HG03571 (cell line): ENCODE data around the gene CREB3L2.
"Not testable (repeated sequence)": the region's sequence is repeated elsewhere in the genome, so short reads cannot be mapped to it uniquely, and the experiment has no call there.

Experiments used
- ATAC-seq: cut with Tn5 transposase; IDR thresholded peaks from one replicate; pipeline ENCODE4 v1.9.1; 2021; ENCODE audit not compliant: unreplicated experiment

CREB3L2 gene

DNA sequence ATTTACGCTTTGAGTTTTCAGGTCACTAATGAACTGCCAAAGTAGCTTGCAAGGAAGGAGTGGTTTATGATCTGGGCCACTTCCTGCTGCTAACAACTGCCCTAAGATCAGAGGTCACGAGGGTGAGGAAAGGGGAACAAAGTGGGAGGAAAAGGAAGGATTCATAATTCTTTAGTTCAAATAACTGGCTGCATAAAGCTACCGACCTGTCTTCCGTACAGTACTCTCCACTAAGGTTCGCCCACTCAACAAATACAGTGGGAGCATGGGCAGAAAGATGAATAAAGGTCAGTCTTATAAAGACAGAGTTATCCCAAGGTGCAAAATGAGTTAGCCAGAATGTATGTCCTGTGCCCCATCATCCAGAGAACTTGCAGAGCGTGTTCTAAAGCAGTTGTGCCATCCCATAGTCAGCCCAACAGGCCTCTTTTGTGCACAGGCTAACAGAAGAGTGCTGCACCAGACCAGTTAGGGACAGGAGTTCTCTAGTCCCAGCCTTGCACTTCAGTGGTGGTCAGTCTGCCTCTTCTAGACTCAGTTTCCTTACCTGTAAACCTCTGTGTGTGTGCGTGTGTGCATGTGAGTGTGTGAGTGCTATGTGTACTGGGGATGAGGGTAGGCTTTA, 65.9 kb downstream of the CREB3L2 start:
- peak; percentile 43 for ATAC-seq

DNA sequence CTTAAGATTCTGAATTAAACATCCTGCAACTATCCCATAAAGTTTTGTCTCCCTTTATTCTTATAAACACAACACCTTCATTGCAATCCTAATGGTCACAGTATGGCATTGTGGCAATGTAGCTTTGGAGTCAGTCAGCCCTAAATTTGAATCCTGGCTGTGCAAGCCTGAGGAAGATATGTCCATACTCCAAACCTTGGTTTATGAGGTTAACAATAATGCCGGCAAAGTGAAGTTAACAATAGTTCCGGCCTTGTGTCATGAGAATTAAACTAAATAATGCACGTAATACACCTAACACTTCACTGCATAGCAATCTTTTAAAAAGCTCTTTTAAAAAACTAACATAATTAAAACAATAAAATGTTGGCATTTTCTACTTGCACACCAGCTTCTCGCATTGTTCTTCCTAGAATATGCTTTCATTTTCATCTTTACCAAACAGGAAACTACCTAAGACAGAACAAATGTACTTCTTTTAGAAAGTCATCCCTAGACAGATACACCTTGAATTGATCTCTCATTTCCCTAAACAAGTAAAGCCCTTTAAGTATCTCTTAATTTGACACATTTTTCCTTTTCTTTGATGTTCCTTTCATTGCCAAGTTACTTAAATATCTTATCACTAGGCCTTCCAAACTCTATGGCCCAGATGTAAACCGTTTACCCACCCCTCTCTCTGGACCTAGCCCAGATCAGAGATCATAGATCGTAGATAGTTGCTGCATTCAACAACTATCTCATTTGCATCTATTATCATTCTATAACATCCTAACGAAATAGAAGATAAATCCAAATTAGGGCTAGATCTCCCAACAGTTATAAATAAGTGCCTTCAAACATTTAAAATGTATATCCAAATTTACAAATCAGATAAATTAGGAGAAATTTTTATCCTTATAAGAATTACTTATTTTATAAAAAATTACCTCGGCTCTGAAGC, 66.7 kb downstream of the CREB3L2 start:
- peak; percentile 78 for ATAC-seq

DNA sequence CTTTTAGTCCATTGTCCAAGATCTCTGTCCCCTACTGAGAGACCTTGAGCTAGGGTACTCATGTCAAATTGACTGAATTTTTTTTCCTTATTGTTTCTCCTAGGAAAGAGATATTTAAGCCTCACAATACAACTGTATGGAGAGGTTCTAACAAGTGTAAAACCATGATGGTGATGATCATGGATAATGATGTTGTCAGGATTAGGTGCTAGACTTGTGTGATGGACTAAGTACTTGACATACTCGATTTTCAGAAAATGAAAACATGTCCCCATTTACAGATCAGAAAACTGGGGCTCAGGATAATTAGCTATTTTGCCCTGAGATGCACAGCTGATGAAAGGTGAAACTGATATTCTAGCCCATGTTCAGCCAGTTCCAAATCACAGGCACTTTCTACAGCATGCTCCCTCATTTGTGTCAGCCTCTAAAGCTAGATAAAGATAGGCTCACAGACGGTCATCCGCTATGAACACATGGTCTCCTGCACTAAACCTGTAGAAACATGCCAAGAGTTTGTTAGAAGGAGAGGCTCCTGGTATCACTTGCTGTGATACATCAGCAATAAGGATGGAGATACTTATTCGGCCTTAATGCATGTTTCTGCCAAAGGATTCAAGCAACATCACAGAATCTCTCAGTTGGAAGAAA, 67.6 kb downstream of the CREB3L2 start:
- ATAC-seq, result no peak

DNA sequence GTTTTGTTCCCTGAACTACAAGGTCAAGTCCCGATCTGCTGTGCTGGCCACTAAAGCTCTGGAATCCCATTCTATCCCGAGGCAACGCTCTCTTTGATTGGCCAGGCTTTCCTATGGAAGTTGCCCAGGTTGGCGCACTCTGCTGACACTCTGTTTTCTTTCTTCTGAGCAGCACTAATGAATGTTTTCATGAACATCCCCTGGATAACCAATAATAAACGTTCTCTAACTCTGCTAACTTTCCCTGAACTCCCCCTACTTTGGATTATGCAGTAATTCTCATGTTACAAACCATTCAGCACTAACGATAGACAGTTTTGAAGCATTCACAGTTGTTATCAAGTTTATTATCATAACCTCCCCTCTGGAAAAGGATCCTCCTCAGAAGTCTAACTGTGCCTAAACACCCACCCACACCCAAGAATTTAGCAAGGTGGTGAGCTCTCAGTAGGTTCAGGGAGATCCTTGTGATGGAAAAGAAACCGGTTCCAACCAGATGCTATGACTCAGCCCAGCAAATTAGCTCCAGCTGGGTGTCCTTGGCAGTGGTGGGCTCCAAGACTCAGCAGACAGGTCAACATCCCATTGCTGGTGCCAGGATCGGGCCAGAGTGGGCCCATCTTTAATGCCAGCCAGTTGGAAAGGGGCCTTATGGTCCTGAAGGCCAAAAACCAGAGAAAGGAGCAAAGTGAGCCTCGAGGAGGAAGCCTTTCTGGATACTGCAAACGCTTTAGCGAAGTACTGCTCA, 68.4 kb downstream of the CREB3L2 start:
- no peak for ATAC-seq

DNA sequence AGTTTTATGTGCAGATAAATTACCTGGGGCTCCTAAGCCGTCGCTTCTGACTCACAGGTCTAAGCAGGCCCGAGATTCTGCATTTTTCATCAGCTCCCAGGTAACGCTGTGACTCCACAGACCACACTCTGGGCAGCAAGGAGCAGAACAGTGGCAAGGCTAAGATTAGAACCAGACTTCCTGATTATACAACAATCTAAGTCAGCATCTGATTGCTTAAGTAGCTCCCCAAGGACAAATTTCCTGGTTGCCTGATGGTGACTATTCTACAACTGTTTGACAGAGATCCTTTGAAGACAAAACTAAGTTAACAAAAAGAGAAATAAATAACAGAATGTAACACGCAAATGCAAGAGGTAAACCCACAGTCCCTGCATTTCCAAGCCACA, 69.0 kb downstream of the CREB3L2 start:
- ATAC-seq, result no peak

DNA sequence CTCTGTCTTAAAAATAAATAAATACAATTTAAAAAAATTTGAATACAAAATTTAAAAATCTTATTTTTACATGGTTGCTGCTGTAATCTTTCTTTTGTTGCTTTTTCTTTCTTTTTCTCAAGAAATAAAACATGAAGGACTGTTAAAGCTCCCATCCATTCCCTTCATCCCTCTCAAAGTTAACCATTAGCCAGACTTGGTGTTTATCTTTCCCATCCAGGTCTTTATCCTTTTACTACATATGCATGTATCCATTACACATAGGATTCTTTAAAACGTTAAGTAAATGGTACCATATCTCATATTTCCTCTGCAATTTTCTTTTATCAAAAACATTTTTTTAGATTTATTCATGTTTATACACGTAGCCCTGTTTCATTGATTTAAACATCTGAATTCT, 70.1 kb downstream of the CREB3L2 start:
- no peak for ATAC-seq

DNA sequence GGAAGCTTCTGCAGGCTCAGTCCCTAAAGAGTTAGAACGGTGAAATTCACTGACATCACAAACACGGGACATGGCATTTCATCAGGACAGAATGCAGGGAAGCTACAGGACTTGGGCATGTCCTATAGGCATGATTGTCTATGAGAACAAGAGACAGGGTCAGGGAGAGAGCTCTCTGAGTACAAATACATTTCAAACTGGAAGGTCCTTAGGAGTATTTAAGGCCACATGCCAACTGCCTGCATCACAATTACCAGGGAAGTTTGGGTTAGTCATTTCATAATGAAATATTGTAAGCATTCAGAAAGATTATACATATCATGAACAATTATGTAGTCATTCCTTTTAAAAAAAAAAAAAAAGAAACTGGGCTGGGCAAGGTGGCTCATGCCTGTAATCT, 71.3 kb downstream of the CREB3L2 start:
- no peak for ATAC-seq

DNA sequence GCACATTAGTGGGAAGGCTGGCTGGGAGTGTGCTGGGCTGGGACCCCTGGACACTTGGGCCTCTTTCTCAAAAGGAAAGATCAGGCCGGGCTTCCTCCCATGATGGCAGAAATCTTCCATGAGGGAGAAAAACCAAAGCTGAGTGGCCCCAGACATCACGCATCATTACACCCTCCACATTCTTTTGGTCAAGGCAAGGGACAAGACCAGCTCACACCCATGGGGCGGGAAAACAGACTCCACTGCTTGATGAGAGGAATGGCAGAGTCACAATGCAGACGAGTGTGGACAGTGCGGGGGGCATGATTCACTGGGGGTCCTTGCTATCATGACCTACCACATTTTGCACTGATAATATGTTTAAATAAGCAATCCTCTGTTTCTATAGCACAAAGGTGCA, 73.3 kb downstream of the CREB3L2 start:
- no peak for ATAC-seq

DNA sequence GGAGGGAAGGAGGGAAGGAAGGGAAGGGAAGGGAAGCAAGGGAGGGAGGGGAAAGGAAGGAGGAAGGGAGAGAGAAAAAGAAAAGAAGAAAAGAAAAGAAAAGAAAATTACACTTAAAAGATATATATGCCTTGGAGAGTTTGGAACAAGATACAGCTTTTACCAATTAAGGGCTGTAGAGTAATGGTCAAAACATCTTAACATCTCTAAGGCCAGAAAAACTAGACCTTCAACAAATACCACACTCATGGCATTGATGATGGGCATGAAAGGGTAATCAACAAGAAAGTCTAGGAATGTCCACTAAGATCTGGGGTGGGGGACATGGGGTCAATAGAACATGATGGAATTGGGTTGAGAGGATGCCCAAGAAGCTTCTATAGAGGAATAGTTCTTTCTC, 74.5 kb downstream of the CREB3L2 start:
- no peak for ATAC-seq

DNA sequence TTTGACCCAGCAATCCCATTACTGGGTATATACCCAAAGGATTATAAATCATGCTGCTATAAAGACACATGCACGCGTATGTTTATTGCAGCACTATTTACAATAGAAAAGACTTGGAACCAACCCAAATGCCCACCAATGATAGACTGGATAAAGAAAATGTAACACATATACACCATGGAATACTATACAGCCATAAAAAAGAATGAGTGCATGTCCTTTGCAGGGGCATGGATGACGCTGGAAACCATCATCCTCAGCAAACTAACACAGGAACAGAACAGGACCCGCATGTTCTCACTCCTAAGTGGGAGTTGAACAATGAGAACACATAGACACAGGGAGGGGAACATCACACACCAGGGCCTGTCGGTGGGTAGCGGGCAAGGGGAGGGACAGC, 75.7 kb downstream of the CREB3L2 start:
- ATAC-seq, result not testable (repeated sequence)

DNA sequence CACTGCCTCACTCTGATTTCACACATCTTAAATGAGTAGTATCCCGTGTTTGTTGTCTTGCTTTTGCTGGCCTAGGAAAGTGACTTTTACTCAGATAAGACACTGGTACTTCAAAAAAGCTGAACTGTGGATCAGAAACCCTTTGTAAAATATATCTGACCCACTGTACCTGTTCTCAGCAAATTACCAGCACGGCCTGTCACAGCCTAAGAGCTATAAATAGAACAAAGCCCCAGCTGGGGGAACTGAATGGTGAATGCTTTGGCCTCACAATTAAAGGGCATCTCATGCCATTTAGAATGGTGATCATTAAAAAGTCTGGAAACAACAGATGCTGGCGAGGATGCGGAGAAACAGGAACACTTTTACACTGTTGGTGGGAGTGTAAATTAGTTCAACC, 76.1 kb downstream of the CREB3L2 start:
- no peak for ATAC-seq

DNA sequence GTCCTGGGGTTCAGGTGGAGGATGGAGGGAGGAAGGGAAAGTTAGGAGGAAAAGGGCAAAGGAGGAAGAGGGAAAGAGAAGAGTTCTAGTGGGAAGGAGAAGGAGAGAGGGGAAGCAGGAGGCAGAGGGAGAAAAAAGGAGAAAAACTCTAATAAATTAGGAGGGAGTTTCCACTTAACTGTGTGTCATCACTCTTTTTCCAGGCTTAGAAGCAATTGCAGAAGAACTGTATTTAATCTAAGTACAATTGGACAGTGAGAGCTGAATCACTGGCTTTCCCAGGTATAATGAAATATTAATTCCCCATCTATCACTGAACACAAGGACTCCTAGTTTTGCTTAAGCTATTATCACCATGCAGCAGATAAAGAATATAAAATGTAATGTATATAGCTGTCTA, 76.8 kb downstream of the CREB3L2 start:
- no peak for ATAC-seq

DNA sequence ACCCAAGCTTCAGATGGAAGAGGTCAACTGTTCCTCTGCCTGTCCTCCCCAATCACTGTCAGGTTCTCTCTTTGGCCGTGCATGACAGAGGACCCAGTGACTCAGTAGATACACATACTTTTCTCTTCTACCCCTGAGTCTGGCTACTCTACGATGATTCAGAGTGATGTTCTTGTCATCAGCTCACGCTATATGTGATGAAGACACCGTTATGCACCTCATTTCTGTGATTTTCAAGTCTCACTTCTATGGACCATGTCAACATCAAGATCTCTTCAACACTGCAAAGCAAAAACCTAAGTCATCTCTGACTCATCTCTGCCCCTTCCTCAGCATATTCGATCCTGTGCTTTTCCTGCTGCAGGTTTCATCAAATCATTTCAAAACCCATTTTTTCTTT, 78.5 kb downstream of the CREB3L2 start:
- ATAC-seq, result no peak

DNA sequence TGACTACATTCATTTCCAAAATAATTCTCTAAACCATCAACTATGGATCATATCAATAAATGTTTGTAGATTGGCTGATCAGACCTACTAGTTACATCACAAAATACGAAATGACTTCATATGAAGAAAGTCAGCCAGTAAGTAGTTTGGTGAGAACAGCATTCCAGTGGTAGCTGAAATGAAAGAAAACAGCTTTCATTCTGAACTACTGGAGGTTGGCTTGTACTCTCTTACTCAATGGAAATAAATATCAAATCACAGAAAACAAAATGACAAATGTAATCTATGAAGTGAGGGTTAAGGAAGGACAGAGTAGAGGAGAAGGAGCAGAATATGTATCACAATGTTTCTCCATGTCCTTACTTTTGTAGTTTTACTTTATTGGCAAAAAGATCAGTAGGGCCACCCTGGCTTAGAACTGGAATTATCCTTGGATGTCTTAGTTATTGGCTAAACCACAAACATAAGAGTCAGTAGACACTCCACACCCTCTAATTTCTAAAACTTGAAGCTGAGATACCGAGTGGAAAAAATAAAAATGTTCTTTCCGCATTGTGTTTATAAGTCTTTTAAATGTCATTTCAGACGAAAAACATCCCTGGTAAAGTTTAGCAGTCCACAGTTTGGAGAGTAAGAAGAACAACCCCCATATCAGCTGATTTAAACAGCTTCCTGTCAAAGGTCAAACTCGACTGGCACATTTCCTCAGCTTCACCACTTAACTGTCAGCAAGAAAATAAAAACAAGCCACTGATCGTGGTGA, 81.1 kb downstream of the CREB3L2 start:
- no peak for ATAC-seq

DNA sequence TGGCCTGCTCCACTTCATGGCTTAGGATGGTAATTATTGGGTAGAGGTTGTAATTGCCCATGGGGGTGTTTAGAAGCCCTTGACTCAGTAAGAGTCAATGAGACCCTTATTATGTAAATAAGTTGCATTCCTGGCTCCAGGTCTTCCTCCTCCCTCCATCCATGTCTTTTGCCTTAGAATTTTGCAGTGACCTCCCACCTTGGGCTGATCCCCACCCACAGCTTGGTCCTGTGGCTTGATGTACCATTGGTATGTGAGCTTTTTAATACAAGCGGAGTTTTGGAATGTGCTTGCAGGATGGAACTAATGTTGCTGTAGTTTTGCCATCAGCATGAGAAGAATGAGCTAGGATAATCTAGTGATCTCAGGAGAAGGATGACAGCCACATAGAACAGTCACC, 81.9 kb downstream of the CREB3L2 start:
- ATAC-seq, result no peak

DNA sequence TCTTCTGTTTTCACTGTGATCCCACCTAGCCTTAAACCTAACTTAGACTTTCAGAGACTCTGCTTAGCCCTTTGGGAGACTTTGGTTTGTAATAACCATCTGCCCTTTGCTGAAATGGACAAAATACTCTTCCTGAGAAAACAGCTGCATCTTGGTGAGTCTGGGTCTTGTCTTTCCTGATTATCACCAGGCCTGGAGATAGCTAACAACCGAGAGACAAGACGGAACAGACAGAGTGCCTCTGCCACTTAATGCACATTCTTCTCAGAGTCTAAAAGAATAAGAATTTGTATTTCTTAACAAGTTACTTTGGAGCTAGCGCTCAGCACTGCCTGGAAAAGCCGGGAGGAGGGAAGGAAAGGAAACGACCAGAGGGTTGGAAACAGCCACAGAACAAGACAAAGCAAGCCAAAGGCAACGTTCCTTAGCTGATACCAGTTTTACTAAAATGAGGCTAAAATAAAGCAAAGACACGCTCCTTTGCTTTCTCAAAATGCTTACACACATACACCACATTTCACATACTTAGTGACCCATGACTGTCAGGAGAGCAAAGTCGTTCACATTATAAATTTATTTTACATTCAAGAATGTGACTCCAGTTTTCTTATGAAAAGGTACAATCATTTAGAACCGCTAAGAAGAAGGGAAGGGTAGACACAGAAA, 84.8 kb downstream of the CREB3L2 start:
- ATAC-seq, result no peak

DNA sequence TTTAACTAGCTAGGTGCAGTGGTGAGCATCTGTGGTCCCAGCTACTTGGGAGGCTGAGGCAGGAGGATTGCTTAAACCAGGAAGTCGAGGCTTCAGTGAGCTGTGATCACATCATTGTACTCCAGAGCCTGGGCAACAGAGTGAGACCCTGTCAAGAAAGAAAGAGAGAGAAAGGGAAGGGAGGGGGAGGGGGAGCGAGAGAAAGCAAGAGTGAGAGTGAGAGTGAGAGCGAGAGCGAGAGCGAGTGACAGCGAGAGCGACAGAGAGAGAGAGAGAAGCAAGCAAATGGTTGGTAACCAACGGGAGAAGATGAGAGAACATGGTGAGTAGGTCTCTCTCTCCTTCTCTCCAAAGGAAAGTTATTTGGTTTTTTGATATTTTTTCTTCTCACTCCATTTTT, 85.3 kb downstream of the CREB3L2 start:
- no peak for ATAC-seq

DNA sequence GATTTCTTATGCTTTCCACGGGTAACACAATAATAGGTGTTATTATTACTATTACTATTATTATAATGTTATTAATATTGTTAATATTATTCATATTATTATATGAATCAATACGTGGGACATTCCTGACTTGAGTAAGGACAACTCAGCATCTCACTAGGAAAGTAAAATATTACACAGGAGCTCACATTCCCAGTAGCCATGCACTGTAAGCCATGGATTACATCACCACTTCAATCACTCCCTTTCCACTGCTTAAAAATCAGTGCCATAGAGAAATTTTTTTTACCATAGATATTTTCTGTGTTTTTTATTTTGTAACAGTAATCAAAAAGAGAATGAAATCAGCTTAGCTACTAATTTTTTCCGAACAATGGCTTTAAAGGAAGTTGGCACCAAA, 86.6 kb downstream of the CREB3L2 start:
- no peak for ATAC-seq

DNA sequence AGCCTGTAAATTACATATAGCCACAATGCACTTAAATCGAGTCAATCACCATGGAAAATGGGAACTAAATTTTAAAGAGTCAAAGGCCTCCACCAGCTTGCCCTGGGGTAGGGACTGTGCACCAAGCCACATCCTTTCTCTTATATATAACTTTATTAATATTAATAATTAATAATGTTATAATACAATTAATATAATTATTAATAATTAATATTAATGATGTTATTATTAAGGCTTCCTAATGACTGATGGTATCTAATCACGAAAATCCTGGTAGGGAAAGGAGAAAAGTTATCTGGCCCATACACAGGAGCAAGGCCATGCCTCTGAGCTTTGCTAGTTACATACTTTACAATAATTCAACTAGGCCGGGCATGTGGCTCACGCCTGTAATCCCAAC, 87.9 kb downstream of the CREB3L2 start:
- ATAC-seq, result no peak

DNA sequence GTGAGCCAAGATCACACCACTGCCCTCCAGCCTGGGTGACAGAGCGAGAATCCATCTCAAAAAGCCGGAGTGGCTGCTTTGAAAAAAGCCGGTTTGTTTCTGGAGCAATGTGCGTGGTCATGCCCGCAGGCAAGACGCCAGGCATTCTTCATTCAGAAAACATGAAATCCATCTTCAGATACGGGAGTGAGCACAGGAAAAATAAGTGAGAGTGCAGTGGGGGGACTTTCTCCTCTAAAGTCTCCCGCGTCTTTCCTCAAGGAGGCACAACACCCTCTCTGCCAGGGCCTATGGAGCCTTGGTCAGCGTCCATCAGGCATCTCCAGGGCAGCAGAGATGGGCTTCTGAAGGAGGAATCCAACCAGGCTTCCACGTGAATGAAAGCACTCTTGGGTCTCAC, 92.8 kb downstream of the CREB3L2 start:
- ATAC-seq, result no peak
